T47D (cell line): ENCODE data around the gene C1orf52.
"Not testable (repeated sequence)": the region's sequence is repeated elsewhere in the genome, so short reads cannot be mapped to it uniquely, and the experiment has no call there.

Experiments
- DNase-seq, 2 experiments: peaks; one replicate each; pipeline versions ENCODE4 v3.0.0 to v3.0.0-alpha.2; 2011 to 2012; ENCODE audit warnings: low read depth in 1 of 2, low spot score in 1 of 2
- JUND ChIP-seq: IDR thresholded peaks from 2 replicates; pipeline ENCODE4 v1.6.1; 2012; ENCODE audit warnings: low read depth
- in situ Hi-C: cut with HindIII; loops from 2 replicates; pipeline ENCODE4 v1.10.0; 2016; ENCODE audit warnings: low sequenced_read_pairs, low pct_unique_long_range_greater_than_20kb

Gene C1orf52

GRCh38 chr1:85274969-85275453, 15.5 kb upstream of the C1orf52 start:
- no peak for DNase-seq
- in situ Hi-C loops: no loop called here

GRCh38 chr1:85273397-85273796, 13.9 kb upstream of the C1orf52 start:
- in situ Hi-C loops: no loop called here
- no peak for TF ChIP-seq JUND
- no peak for DNase-seq

More at GRCh38 chr1:85274969-85275453, 15.5 kb upstream of the C1orf52 start:
- TF ChIP-seq JUND: no peak

- TF ChIP-seq JUND: no peak
- no peak for DNase-seq
- in situ Hi-C loops: no loop called here
These were observed 9.5 kb upstream of the C1orf52 start for GRCh38 chr1:85268801-85269585.

- in situ Hi-C loops: no loop called here
- no peak for TF ChIP-seq JUND
These were observed 7.9 kb upstream of the C1orf52 start for GRCh38 chr1:85267313-85267712.

GRCh38 chr1:85264150-85264549, 4.7 kb upstream of the C1orf52 start:
- in situ Hi-C loops: no loop called here
- TF ChIP-seq JUND: no peak
- no peak for DNase-seq

More at GRCh38 chr1:85267313-85267712, 7.9 kb upstream of the C1orf52 start:
- DNase-seq: no peak

DNA sequence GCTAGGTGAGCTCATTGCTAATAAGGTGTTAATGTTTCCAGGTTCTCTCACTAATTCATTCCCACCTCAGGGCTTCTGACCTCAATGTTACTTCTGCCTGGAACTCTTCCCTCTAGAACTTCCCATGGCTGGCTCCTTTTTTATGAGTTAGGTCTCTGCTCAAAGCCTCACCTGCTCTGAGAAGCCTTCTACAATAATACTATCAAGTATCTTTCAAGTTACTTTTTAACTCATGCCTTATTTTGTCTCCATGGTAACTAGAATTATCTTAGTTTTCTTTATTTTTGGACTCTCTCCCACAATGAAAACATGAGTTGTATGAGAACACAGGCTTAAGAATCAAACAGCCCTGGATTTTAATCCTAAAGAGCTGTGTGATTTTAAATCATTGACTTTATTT, 3.5 kb upstream of the C1orf52 start:
- no peak for DNase-seq
- no peak for TF ChIP-seq JUND
- in situ Hi-C loops: no loop called here

GRCh38 chr1:85259912-85260274, 431 bp upstream of the C1orf52 start:
- no peak for TF ChIP-seq JUND
- in situ Hi-C loops: no loop called here
- no peak for DNase-seq

- no peak for TF ChIP-seq JUND
- in situ Hi-C loops: no loop called here
- DNase-seq: peak in 1 of 2 experiments; percentile 8
These were observed 835 bp downstream of the C1orf52 start for GRCh38 chr1:85258536-85259117.

- DNase-seq, in situ Hi-C loops: not testable (repeated sequence)
These were observed 10.4 kb downstream of the C1orf52 start for GRCh38 chr1:85249042-85249441.

DNA sequence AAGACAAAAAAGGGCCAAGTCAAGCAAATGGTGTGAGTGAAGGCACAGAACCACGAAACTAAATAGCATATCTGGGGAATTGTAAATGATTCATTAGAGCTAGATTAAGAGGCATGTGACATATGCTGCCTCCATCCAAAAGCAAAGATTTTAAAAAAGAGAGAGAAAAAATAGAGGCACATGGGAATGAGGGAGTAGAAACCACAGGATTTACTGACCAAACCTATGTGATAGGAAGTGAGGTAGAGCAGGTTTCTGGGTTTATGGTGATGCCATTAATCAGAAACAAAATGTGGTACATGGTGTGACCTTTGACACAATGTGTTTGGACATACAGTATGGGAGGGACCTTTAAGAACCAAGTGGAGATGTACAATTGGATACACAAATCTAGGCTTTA, 13.6 kb downstream of the C1orf52 start:
- in situ Hi-C loops: no loop called here
- no peak for TF ChIP-seq JUND
- no peak for DNase-seq

DNA sequence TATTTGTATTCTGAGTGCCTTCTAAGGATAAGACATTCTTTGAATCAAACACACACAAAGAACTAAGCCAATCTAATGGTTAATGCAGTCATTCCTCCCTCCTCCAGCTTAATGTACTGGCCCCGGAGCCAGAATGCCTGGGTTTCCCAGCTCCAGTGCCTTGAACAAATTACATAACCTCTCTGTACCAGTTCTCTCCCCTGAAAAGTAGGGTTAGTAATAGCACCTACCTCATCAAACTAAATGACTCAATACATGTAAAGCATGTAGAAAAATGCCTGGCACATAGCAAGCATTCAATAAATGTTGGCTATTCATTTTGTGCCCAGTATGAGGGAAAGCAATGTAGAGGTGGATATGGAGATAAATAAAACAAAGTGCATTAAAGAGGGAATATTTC, 14.0 kb downstream of the C1orf52 start:
- in situ Hi-C loops: no loop called here
- no peak for TF ChIP-seq JUND

DNA sequence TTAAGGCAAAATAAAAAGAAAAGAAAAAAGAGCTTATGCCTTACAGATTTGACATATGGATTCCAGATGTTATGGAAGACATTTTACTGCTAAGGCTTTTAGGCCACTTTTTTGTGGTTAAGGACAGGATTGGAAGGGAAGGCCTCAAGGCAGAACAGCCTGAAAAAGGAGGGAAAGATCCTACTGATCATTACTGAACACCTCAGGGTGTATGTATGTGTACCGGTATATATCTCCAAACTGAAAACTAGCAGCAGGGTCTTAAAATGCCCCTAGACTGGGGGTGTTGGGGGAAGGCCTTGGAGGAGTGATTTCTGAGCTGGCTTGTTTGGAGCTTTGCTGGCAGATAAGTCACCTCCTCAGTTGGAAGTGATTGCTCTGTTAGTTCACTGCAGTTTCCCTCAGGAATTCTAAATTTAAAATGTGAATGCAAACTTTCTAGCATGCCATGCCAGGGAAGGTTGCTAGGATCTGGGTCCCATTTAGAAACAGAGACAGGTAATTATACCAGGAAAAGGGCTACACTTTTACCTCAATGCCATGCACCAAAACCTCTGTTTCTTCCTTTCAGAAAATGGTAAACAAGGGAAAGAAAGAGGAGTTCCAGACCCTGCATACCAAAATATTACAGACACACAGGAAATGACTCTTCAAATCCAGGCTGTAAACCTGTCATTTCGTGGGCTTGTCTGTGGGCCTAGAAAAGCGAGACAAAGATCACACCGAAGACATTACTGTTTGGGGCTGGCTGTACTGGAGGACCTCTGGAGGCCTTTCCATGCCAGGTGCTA, 15.0 kb downstream of the C1orf52 start:
- in situ Hi-C loops: no loop called here
- DNase-seq: no peak
- no peak for TF ChIP-seq JUND

More for the DNA sequence above, 14.0 kb downstream of the C1orf52 start:
- no peak for DNase-seq

- in situ Hi-C loops: no loop called here
- DNase-seq: no peak
- no peak for TF ChIP-seq JUND
These were observed 16.1 kb downstream of the C1orf52 start for GRCh38 chr1:85243372-85243771.
